Activated gamma-delta T cell treated with anti-CD3 and anti-CD28 coated beads, Interleukin-2, amount 50 U/mL, for 16 hours (primary cell): ENCODE results near the gene CEACAM3.

Experiments used
- DNase-seq: peaks from one replicate; pipeline ENCODE4 v3.0.0-alpha.2; 2020; ENCODE audit warnings: low read depth

CEACAM3 gene

DNA sequence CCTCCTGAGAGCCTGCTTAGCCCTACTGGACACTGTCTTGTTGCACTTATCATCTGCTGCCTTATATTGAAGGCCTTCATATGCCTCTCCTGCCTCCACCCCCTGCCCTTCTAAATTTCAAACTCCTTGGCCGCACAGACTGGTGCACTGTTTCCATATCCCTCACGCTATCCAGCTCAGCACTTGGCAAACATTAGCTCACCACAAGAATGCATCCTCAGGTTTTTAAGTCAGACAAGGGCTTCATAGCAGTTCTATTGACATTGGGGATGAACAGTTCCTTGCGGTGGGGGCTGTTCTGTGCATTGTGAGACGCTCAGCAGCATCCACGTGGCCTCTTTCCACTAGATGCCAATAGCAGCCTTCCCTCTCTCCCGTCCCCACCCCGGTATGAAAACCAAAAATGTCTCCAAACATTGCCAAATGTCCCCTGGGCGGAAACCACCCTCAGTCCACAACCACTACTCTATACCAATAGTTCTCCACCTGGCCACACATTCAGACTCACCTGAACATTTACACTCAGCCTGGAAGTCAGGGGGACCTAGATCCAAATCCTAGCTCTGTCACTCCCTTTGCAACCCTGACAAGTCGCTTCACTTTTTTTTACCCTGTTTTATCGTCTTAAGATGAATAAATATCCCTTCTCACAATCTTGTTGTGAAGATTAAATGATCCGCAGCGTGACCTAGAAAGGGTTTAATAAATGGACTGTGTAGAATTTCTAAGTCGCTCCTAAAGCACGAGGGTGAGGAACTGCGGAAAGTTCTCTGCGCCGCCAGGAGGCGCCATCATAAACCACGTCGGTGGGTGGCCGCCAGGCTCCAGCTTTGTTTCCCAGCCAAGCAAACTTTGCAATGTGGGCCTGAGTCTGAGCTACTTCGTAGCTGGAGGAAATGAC is 3.6 kb upstream of the CEACAM3 start:
- DNase-seq: peak; percentile 35

DNA sequence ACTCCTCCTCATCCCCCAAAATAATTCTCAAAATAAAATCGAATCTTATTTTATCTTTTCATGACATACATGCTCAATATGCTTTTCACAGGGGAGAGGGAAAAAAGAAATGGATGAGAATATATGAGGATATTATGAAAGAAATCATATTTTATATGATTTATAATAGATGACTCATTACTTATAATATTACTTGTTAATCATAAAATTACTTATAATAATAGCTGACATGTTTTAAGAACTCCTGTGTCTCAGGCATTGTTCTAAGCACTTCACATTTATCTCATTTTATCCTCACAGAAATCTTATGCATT is 3.0 kb upstream of the CEACAM3 start:
- DNase-seq: no peak

DNA sequence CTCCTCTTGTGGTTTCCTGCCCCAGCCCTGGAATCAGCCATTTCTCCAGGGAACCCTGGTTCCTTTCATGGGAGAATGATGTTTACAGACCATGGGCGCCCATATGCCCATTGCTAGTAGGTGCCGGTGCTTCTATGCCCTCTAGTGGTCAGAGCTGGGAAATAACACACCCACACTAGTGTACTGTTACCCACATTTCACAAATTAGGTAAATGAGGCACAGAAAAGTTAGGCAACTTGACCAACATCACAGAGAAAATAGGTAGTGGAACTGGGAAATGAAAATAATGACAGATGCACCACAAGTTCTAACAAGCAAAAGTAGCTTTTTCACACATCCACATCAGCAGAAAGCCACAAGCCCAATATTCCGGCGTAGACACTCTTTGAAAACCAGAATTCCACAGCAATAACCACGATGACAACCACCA is 1.3 kb upstream of the CEACAM3 start:
- DNase-seq: peak; percentile 46

DNA sequence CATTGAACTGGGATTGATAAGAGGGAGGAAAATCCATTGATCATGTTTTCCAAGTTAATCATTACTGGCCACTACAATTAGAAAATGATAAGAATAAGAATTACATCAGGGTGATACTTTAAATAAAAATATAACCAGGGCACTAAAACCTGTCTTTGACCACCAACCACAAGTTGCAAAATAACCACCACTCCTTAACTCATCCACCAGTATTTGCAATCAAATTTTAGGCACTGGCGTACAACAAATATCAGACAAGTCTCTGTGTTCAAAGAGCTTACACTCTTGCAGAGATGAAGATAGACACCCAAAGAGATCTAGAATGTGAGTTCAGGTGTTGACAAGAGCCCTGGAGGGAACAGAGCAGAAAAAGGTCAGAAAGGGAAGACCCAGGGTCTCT is 514 bp downstream of the CEACAM3 start:
- no peak for DNase-seq

DNA sequence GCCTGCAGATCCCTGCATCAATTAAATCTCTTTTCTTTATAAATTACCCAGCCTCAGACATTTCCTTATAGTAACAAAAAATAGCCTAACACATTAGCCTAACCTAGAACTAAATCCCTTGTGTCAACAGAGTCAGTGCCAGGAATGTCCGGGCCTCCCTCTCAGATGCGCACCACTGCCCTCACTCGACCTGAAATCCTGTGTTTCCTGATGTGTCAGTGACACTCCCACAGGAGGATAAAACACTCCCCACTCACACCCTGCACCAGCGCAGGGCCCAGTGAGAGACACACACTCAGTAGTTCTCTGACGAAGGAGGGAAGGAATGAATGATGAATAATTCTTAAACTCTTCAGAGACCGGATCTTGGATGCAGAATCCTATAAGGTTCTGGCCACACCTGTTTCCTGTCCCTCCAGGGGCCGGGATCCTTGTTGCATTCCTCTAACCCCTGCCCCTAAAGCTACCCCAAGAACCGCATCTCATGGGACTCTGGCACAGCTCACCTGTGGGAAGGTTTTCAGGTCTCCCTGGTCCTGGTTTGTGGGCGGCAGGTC is 3.1 kb downstream of the CEACAM3 start:
- DNase-seq: no peak

DNA sequence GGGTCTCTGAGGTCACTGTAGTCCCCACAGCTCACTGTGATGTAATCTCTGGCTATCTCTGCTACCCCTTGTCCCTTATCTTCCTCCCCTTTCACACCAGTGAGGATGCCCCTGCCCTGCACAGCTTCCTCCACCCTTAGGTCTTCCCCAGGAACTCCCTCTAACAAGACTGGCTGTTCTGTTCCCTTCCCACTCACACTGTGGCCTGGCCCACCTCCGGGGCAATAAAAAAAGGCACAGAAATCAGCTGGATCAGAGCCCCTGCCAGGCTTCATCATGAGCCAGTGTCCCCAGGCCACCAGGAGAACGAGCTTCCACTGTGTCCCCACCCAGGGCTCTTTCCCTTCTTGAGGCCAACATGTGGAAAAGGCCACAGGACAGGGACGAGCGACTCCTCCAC is 4.6 kb downstream of the CEACAM3 start:
- no peak for DNase-seq

DNA sequence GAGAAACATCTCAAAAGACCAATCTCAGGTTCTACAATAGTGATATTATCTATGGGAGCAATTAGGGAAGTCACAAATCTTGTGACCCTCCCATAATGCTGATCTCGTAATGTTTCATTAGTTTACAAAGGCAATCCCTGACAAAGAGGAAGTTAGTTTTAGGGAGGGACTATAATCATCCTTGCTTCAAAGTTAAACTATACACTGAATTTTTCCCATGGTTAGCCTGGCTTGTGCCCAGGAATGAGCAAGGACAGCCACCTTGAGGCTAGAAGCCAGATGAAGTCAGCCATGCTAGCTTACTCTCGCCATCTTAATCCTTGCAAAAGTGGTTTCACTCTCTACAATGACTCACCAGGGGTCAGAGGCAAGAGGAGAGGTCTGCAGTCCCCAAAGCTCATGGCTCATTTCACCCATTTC is 5.4 kb downstream of the CEACAM3 start:
- DNase-seq: no peak

DNA sequence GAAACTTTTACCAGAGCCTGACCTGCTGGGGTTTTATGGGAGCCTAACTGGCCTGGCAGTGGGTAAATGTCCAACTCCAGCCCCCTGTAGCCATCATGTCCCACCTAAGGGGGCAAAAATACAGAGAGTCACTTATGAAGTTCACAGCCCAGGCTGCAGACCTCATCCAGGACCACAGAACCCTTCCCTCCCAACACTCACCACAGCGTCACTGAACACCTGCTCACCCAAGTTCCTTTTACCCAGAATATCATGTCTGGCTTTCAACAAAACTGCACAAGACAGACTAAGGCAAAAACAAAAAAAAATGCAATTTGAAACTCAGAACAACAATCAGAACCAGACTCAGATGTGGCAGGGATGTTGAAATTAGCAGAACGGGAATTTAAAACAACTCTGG is 6.4 kb downstream of the CEACAM3 start:
- no peak for DNase-seq

DNA sequence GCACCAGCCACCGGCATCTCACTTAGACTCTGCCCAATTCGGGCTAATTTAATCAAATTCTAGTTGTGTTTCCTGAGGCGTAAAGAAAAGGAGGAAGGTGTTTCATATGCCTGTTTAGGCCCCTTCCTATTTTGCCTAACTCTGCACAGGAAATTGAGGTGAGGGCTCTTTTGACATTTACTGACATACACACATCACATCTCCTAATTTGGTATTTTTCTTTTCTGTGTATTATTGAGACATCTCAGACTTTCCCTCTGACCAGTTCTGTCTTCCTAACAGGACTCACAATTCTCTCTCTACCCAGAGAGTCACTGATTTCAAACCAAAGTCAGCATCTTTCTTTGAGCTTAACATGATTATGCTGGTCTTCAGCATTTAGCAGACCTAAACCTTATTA is 7.9 kb downstream of the CEACAM3 start:
- no peak for DNase-seq

DNA sequence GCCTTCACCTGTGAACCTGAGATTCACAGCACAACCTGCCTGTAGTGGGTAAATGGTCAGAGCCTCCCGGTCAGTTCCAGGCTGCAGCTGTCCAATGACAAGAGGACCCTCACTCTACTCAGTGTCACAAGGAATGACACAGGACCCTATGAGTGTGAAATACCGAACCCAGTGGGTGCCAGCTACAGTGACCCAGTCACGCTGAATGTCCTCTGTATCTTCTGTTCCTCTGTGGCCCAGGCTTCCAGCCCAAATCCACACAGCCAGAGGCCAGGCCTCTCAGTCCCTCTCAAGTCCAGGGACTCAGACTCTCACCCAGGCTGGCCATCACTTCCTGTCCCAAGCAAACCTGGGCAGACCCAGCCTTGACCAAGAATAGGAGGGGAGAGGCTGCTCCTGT is 10.8 kb downstream of the CEACAM3 start:
- no peak for DNase-seq

DNA sequence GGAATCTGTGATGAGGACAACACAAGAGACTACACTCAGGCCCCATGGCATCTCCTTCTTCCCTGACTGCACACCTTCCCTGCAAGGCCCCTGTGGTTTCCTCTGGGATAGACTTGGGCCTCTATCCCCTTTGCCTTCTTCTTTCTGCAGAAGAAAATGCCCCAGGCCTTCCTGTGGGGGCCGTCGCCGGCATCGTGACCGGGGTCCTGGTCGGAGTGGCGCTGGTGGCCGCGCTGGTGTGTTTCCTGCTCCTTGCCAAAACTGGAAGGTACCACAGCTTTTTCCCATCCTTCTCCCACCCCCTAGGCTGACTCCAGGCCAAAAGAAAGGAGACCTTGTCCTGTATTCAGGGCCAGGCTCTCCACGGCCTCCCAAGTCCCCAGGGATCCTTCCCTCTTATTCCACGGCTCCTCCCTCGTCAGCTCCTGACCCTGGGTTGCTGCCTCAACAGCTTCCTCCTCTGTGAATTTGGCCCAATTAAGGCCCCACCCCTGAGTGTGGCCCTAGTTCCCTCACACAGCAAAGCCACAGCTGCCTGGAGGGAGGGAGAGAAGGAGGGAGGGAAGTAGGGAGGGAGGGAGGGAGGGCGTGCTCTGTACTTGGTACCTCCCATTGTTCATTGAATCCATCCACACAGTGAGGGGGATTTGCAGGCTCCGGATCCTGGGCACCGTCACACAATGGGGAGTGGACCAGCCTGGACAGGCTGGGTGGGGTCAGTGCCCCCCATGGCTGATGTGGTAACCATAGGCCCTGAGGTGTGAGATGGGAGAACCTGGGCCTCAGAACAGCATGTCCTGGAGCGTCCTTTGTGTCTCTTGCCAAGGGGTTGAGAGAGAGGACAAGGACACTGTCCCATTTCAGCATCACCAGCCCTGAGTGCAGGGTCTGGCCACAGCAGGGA is 12.5 kb downstream of the CEACAM3 start:
- no peak for DNase-seq

DNA sequence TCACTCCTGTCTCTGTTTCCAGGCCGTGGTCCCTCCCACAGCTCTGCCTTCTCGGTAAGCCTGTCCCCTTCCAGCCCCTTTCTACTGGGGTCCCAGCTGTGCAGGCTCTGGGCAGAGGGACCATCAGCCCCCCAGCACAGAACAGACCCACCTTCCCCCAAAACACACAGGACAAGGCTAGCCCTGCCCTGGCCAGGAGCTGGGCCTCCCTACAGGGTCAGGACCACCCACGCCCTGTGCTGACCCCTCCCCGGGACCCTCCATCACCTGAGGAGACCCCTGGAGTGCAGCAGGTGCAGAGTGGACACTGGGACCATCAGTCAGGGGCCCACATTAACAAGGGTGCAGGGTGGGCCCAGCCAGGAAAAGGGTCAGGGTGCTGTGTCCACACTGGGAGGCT is 13.9 kb downstream of the CEACAM3 start:
- DNase-seq: no peak

DNA sequence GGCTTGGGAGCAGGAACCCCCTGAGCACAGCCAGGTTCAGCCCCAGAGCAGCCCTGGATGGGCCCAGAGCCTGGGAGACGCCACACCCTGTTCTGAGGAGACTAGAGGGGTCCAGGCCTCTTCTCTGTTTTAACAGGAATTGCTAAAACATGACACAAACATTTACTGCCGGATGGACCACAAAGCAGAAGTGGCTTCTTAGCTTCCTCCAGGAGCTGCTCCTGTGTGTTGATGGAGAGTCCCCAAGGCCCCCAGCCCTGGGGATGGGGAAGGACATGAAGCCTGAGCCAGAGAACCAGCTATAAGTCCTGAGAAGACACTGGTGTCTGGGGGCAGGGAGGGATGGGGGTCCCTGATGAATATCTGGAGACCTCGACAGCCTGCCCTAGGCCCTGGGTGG is 14.6 kb downstream of the CEACAM3 start:
- no peak for DNase-seq

DNA sequence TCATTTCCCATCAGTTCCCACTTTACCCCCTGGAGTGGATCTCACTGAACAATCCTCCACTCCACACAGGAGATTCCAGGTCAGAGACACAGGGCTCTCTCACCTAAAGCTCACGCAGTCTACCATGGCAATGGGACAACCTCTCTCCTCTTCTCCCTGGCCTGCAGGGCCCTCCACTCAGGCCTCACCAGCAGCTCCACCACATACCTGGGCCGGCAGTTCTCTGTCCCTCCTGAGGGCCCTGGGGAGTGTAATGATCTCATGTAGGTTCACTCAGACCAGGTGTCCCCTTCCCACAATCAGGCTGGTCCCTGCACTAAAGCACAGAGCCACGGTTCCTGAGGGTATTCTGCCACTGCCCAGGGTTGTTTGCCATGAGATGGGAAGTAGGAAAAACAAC is 15.6 kb downstream of the CEACAM3 start:
- DNase-seq: no peak

DNA sequence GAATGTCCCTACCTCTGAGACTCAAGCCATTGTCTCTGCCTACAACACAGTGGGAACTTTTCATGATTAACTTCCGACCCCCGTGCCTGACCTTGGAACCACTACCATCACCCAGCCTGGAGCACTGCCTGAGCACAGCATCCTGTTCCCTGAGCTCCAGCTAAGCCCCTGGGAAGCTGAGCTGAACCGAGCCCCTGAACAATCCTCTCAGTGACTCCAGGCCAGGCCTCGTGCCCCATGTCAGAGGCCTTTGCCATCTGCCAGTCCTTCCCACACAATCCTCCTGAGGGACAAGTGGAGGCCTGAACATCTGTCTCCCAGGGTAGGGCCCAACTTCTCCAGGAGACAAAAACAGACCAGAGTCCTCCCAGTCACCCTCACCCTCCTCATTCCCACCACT is 17.5 kb downstream of the CEACAM3 start:
- DNase-seq: no peak

DNA sequence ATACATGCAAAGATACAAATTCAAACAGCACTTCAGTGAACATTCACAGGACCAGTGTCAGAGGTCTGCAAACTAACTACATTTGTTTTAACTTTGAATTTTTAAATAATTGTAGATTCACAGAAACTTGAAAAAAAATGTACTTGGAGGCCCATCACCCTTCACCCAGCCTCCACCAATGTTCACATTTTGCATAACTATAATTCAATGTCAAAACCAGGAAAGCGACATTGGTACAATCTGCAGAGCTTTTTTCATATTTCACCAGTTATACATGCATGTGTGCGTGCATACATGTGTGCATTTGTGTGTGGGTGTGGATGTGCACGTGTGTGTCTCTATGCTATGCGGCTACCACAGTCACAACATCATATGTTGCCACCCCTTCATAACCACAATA is 18.9 kb downstream of the CEACAM3 start:
- no peak for DNase-seq

DNA sequence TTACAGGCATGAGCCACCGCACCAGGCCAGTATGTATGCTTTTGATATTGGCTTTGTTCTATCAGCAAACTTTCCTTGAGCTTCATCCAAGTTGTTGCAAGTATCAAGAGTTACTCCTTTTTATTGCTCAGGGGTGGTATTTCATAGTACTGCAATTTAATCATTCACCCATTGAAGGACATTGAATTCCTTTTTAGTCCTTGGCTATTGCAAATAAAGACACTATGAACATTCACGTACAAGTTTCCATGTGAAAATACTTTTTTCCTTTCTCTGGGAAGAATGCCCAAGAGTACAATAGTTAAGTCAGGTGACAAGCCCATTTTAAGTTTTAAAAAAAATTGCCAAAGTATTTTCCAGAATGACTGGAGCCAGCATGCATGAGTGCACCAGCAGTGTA is 20.4 kb downstream of the CEACAM3 start:
- DNase-seq: no peak

DNA sequence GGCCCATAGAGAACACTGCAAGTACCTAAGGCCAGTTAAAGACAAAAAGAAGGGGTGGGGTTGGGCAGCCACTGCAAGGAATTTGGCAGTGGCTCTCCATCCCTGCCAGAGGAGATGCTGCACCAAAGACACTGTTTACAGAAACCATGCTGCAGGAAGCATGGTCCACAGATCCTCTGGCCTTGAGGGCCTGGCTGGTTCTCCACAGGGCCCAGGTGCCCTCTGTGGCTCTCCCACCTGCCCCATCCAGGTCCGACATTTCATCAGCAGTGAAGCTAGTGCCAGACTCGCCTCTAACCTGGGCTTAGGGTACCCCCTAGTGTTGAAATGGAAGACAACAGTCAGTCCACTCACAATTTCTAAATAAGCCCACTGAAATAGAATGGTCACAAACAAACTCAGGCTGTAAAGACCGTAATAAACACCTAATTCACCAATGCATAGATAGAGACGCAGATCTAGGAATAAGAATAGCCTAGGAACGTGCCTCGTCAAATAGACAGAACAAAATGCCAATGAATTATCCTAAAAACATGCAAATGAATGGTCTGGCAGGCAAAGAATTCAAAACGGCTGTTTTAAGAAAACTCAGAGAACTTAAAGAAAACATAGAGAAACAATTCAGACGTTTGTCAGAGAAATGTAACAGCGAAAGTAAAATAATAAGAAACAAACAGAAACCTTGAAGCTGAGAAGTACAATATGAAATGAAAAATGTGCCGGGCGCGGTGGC is 24.8 kb downstream of the CEACAM3 start:
- DNase-seq: no peak

DNA sequence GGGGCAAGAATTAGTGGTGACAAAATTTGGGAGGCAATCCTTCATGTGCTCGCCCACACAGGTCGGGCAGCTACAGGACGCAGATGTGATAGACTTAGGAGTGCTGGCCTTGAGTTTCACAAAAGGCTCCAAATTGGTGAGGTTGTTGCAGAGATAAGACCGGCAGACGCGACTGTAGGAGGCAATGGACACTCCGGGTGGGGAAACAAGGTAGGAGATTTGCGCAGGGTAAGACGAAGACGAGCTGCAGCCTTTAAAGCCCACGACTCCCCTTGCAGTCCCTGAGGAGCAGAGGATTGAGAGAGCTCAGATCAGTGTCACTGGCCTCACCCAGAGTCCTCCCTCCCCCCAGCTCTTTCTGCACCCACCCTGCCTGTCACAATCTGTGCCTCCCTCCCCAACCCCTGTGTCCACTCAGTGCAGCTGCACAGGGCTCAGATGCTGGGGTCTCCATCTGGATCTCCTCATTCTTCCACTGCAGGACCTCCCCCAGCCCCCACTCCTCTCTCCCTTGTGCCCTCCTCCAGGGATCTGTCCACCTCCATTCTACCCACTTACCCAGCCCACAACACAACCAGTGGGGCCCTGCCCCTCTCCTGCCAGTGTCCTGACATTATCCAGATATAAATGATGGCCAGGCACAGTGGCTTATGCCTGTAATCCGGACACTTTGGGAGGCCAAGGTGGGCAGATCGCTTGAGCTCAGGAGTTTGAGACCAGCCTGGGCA is 41.8 kb downstream of the CEACAM3 start:
- no peak for DNase-seq

DNA sequence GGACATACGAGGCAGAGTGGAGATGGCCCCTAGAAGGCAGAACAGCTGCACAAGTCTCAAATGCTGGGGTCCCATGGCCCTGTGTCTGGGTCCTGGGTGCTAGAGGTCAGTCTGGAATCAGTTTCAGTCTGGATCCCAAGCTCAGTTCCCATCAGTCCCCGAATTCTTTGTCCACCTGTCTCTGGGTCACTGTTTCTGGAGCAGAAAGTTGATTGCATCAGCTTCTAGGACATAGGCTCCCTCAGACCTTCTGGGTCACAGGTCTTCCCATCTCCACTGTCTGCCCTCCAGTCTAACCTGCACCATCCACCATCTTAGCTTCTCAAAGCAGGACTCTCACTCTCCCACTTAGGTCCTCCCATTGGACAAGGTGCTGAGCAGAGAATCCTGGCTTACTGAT is 42.8 kb downstream of the CEACAM3 start:
- no peak for DNase-seq

DNA sequence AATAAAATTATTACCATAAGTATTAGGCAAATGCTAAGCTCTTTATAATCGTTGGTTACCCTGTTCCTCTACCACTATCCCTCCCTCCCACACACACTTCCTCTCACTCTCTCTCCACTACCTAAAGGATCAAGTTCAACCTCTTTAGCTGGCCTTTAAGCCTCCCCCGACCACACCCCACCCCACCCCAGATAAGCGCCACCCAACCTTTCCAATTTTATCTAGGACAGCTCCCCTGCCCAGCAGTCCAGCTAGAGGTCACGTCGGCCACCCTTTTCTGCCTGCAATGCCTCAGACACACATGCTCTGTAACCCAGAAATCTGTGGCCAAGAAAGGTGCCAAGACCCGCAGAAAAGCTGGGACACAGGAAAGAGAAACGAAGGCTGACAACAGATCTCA is 47.0 kb downstream of the CEACAM3 start:
- DNase-seq: no peak

DNA sequence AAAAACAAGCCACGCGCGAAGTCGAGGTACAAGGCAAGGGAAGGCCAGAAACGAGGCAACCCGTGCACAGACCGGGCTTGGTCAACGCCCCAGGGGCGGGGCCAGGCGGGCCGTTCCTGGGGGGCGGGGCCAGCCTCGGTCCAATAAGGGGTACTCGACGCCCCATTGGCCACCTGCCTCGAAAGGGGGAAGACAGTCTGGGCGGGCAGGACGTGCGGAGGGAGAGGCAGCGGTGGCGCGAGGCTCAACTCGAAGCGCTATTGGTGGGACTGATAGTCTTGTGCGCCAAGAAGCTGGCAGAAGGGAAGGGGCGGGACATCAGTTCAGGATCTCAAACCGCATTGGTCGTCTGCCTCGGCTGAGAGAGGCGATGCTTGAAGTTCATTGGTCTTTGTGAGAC is 48.2 kb downstream of the CEACAM3 start, which contains the start of gene LYPD4:
TSS of gene LYPD4 (minus strand) at position 83 of the 400 bp plus-strand sequence. CDS start 5,398 bp downstream, outside the sequence.
- DNase-seq: no peak
